GM23248 (cell line): ENCODE results near the gene TES.

Source experiments
- EZH2 ChIP-seq: fragments of 200-600 bp; sonication (generic); IDR thresholded peaks from 2 replicates; pipeline ENCODE4 v1.6.1; 2018; ENCODE audit warnings: antibody characterized with exemption, mild to moderate bottlenecking; ENCODE audit not compliant: insufficient read depth, poor library complexity, severe bottlenecking
- EZH2phosphoT487 ChIP-seq: fragments of 200-600 bp; sonication (generic); IDR thresholded peaks from 2 replicates; pipeline ENCODE4 v1.6.1; 2018; ENCODE audit warnings: antibody characterized with exemption, moderate library complexity, mild to moderate bottlenecking, low read depth; ENCODE audit not compliant: insufficient read depth

- TF ChIP-seq EZH2phosphoT487 (no peak), EZH2 (no peak)
Observed at GRCh38 chr7:116176226-116176625, 34.1 kb upstream of the TES start.
